ENCODE results near the gene MMD2. TPM values are rescaled to one million over a fixed set of nuclear protein-coding genes. Genes with fewer than 3 reads are reported as not detected.
"Not testable (repeated sequence)": the region's sequence is repeated elsewhere in the genome, so short reads cannot be mapped to it uniquely, and the experiment has no call there.

The MMD2 gene, protein sequence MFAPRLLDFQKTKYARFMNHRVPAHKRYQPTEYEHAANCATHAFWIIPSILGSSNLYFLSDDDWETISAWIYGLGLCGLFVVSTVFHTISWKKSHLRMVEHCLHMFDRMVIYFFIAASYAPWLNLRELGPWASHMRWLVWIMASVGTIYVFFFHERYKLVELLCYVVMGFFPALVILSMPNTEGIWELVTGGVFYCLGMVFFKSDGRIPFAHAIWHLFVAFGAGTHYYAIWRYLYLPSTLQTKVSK
- total RNA-seq: not detected
- long read RNA-seq: 0 reads

DNA sequence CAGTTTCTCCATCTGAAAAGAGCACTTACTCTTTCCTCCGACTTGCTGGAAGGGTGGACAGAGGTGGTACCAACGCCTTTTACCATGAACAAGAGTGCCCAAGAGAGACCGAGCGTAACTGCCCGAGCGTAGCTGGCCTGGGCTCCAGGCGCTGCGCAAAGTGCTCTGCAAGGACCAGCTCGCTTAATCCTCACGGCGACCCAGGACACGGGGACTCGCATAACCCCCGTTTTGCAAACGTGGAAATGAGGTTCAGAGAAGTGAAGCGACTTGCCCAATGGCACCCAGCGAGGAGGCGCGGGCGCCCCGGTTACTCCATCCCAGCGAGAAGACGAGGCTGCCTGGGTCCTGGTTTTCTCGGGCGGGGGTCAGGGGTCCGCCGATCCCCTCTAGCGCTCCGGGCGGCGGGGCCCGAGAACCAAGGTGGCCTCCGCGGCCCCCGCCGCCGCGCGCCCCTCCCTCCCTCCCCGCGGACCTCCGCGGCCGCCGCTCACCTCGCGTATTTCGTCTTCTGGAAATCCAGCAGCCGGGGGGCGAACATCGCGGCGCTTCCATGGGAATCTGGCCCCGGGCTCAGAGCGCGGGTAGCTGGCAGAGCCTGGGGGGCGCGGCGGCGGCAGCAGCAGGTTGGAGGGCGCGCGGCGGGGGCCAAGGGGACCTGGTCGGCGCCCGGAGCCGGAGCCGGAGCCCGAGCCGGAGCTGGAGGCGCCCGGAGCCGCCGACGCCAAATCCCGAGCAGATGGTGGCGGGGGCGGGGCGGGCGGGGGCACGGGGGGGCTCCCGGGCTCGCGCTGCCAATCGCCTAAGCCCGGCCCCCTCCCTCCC is at the start of gene MMD2:
Gene MMD2 (minus strand): TSS at position 711 of the 825 bp plus-strand sequence. CDS start 170 bp downstream, at position 541.
- DNase-seq (no peak), ATAC-seq (ENCODE audit: poor library complexity) (no peak)
- intact Hi-C loops (cut with DNase I): no loop called here

DNA sequence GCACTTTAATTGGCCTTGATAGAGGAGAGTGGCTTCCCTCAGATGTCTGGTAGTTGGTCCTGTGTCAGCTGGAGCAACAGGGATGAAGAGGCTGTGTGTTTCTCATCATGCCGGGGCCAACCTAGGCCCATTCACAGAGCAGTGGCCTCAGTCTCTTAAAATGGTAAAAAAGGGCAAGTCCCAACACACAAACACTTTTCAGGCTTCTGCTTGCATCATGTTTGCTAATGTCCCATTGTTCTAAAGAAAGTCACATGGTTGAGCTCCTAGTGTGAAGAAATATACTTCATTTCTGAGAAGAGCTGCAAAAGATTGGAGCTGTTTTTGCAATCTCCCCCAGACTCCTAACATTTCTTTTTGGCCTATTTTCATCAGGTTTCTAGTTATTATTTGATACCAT is 46.1 kb upstream of the MMD2 start:
- intact Hi-C loops (cut with DNase I): no loop called here

DNA sequence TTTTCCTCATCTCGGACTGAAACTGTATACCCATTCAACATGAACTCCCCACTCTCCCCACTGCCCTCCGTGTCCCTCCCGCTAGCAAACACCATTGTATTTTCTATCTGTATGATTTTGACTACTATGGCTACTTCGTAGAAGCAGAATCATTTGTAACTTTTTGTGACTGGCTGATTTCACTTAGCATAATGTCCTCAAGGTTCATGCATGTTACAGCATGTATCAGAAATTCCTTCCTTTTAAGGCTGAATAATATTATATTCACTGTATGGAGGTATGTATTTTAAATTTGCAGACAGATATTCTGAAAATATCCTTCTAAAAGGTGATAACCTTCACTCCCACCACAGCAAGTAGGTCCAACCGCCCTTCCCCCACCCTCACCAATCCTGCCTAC is 42.9 kb upstream of the MMD2 start:
- intact Hi-C loops (cut with DNase I): no loop called here
- DNase-seq (no peak), ATAC-seq (ENCODE audit: poor library complexity) (no peak)

More for the DNA sequence above, 46.1 kb upstream of the MMD2 start:
- ATAC-seq (ENCODE audit: poor library complexity): no peak
- DNase-seq: no peak

DNA sequence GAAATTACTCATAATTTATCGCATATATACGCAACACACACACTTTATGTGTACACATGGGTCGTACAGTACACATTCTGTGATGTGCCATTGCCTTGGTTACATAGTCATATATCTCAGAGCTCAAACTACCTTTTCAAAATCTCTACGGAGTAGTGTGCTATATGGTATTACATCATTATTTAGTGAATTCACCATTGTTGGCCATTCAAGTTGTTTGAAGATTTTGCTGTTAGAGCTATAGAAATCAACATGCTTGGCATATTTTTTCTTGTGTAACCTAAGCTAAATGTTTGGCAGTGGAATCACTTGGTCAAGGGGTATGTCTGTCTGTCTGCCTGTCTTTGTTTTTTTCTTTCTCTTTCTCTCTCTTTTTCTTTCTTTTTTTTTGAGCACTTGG is 42.0 kb upstream of the MMD2 start:
- ATAC-seq (ENCODE audit: poor library complexity): no peak
- intact Hi-C loops (cut with DNase I): no loop called here

DNA sequence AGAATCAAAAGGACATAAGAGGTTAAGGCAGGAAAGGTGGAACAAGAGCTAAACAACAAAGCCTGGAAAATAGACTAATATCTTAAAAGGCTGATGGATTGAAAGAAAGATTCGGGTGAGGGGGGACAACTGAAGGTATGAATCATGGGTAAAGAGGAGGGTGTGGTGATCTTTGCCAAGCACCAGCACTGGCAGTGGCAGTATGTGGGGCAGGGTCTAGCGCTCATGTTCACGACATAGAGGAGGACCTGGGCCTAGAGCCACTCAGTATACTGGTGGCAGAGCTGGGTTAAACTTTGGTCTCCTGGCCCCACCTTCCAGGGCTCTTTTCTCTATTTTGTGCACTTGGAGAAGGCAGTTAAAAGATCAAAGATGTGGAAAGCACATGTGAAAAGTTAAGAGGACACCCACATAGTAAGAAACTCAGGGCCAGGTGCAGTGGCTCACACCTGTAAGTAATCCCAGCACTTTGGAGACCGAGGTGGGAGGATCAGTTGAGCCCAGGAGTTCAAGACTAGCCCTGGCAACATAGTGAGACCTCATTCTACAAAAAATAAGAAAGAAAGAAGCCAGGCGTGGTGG is 40.5 kb upstream of the MMD2 start:
- intact Hi-C loops (cut with DNase I): no loop called here
- DNase-seq: no peak
- ATAC-seq (ENCODE audit: poor library complexity): no peak

More for the DNA sequence above, 42.0 kb upstream of the MMD2 start:
- no peak for DNase-seq

DNA sequence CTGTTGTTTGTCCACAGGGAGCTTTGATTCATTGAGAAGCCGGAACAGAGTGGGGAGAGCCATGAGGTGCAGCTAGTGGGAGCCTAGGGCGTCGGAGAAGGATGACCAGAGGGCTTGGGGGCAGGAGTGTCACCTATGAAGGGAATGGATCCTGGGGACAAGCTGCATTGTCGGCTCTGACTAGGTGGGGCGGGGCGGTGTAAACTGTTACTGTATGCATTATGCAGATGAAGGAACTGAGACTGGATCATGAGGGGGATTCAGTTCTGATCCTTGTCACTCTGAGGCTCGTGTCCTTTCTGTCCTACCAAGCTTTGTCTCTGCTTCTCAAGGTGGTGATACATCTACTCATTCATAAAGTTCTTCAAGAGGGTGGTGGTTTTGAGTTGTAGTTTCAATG is 39.9 kb upstream of the MMD2 start:
- intact Hi-C loops (cut with DNase I): no loop called here
- no peak for ATAC-seq (ENCODE audit: poor library complexity)
- no peak for DNase-seq

DNA sequence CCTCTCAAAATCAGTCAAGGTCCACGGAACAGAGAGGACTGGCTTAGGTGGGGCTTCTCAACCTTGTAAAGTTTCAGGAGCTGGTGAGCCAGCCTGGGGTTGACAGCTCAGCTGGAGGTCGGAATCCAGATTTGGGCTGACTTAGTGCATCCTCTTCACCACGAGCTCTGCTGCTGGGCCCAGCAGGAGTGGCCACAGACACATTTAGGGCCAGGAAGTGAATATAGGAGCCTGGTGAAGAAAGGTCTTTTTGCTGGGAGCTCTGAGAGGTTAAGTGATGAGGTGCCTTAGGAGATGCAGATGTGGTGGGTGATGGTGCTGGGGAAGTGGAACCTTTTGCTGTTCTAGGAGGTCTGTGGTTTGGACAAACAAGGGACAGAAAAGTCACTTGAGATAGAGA is 39.3 kb upstream of the MMD2 start:
- ATAC-seq (ENCODE audit: poor library complexity): no peak
- intact Hi-C loops (cut with DNase I): no loop called here
- DNase-seq: no peak

DNA sequence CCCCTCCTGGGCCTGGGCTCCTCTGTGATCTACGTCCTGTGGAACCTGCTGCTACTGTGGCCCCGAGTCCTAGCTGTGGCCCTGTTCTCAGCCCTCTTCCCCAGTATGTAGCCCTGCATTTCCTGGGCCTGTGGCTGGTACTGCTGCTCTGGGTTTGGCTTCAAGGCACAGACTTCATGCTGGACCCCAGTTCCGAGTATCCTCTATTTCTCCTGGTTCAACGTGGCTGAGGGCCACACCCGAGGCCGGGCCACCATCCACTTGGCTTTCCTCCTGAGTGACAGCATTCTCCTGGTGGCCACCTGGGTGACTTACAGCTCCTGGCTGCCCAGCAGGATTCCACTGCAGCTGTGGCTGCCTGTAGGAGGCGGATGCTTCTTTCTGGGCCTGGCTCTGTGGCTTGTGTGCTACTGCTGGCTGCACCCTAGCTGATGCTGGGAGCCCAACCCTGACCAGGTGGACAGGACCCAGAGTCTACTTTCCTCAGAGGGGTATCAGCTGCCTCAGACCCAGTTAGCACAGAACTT is 37.8 kb upstream of the MMD2 start:
- DNase-seq (no peak), ATAC-seq (ENCODE audit: poor library complexity) (no peak)
- intact Hi-C loops (cut with DNase I): no loop called here

DNA sequence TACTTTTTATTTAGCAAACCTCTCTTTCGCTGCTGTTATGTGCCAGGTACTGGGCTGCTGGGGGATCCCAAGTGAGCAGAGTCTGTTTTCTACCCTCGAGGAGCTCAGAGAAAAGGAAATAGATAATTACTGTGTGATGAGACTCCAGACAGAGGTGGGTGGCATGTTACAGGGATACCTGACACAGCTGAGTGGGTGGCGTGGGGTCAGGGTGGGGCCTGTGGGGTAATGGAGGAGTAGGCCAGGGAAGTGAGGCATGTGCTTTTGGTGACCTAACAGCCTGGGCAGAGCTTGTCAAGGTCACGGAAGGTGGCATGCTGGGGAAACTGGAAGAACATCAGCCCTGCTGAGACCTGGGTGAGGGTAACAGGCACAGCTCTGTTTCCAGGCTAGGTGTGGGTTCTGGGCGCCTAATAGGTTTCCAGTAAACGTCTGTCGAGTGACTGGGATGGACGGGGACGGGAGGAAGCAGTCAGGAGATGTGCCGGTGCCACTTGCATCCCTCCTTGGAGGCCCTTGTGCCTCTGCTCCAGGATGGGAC is 36.5 kb upstream of the MMD2 start:
- intact Hi-C loops (cut with DNase I): no loop called here
- ATAC-seq (ENCODE audit: poor library complexity) (no peak), DNase-seq (no peak)

DNA sequence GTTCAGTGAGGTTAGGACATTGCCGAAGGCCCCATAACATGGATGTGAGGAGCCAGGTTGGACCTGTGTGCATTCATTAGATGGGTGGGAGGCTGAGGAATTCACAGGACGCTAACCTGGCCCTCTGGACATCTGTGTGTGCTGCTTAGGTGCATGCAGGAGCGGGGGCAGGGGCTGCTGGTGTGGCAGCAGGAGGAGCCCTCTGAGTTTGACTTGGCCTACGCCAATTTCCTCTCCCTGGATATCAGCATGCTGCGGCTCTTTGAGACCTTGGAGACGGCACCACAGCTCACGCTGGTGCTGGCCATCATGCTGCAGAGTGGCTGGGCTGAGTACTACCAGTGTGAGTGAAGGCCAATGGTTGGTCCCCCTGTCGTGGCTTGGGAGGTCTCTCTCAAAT is 34.5 kb upstream of the MMD2 start:
- ATAC-seq (ENCODE audit: poor library complexity) (no peak), DNase-seq (no peak)
- intact Hi-C loops (cut with DNase I): no loop called here

DNA sequence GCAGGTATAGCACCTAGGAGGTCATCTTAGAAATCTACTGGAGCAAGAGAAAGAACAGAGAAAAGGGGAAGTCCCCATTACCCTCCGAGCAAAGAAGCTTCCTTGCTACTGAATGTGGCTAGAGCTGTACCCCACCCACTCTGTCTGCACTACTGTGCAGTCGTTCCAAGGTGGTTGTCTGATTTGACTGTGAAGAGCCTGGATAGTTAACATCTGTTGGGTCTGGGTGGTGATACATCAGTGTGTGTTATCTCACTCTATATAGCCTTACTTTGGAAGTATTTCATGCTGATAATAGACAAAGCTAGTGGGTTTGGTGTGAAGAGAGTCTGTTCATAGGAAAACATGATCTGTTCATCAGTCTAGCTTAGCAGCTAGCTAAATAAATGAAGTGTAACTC is 23.8 kb upstream of the MMD2 start:
- intact Hi-C loops (cut with DNase I); DNase-seq; ATAC-seq (ENCODE audit: poor library complexity): not testable (repeated sequence)

DNA sequence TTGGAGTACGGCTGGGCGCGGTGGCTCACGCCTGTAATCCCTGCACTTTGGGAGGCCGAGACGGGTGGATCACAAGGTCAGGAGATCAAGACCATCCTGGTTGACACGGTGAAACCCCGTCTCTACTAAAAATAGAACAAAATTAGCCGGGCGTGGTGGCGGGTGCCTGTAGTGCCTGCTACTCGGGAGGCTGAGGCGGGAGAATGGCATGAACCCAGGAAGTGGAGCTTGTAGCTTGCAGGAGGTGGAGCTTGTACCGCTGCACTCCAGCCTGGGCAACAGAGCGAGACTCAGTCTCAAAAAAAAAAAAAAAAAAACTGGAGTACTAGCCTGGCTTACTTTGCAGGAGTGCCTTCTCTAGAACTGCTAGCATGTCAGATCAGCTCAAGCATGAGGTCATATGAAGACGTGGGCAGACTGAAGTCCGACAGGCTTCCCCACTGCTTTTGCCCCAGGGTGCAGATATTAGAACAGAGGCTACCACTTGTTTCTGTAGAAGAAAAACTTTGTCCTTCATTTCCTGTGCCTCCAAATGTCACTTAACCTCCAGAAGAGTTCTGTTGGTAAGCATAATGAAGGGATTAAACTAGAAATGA is 22.4 kb upstream of the MMD2 start:
- intact Hi-C loops (cut with DNase I); DNase-seq; ATAC-seq (ENCODE audit: poor library complexity): not testable (repeated sequence)

DNA sequence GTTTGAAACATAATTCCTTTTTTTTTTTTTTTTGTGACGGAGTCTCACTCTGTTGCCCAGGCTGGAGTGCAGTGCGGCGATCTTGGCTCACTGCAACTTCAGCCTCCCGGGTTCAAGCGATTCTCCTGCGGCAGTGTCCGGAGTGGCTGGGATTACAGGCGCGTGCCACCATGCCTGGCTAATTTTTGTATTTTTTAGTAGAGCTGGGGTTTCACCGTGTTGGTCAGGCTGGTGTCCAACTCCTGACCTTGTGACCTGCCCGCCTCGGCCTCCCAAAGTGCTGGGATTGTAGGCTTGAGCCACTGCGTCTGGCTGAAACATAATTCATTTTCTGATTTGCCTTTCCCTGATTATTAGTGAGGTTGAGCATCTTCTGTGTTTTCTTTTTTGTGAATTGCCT is 16.6 kb upstream of the MMD2 start:
- intact Hi-C loops (cut with DNase I): loop anchor here (10.0 kb wide), 1 partner anchor 341 kb away; no protein-coding TSS in a partner anchor
- not testable (repeated sequence) for DNase-seq; ATAC-seq (ENCODE audit: poor library complexity)

DNA sequence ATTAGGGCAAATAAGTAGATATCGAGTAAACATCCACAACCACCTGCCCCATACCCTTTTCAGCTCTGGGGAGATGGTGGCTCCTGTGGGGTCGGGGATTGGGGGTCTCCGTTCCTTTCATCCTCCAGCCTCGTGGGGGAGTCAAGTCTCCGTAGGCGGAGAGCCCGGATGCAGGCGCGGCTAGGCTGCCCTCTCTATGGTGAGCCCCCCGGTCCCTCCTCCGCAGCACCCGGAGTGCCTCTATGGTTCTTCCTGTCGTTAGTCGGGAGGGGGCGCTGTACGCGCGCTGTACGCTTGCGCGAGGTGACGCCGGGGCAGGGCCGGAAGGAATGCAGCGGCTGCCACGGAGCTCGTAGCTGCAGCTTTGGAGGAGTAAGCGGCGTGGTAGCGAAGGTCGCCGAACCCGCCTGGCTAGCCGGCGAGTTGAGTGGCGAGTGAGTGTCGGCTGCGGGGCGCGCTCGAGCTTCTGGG is 14.8 kb upstream of the MMD2 start:
- intact Hi-C loops (cut with DNase I): loop anchor here (10.0 kb wide), 1 partner anchor 339 kb away; no protein-coding TSS in a partner anchor
- peak; percentile 99 for ATAC-seq (ENCODE audit: poor library complexity)
- peak; percentile 93 for DNase-seq

DNA sequence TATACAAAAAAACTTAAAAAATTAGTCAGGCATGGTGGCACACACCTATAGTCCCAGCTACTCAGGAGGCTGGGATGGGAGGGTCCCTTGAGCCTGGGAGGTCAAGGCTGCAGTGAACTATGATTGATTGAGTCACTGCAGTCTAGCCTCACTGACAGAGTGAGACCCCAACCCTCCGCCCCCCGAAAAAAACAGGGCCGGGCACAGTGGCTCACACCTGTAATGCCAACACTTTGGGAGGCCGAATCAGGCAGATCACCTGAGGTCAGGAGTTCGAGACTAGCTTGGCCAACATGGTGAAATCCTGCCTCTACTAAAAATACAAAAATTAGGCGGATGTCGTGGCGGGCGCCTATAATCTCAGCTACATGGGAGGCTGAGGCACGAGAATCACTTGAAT is 13.5 kb upstream of the MMD2 start:
- not testable (repeated sequence) for ATAC-seq (ENCODE audit: poor library complexity); DNase-seq
- intact Hi-C loops (cut with DNase I): loop anchor here (10.0 kb wide), 1 partner anchor 338 kb away; no protein-coding TSS in a partner anchor

DNA sequence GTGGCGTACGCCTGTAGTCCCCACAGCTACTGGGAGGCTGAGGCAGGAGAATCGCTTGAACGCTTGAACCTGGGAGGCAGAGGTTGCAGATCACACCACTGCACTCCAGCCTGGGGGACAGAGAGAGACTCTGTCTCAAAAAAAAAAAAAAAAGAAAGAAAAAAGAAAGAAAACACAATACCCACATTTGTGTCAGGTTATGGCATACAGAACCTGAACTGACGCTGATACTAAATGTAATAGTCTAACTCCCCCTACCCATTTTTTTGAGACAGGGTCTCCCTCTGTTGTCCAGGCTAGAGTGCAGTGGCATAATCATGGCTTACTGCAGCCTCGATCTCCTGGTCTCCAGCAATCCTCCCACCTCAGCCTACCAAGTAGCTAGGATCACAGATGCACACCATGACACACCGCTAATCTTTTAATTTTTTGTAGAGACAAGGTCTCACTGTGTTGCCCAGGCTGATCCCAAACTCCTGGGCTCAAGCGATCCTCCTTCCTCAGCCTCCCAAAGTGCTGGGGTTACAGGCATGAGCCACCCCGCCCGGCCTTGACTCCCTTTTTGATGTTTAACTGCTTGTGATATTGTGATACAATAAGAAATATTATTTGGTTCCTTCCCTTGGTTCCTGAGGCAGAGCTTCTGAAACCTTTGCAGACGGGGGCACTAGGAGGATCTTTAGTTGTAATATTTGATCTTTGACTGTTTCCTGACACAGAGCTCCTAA is 6.5 kb upstream of the MMD2 start:
- ATAC-seq (ENCODE audit: poor library complexity) (no peak), DNase-seq (no peak)
- intact Hi-C loops (cut with DNase I): no loop called here

DNA sequence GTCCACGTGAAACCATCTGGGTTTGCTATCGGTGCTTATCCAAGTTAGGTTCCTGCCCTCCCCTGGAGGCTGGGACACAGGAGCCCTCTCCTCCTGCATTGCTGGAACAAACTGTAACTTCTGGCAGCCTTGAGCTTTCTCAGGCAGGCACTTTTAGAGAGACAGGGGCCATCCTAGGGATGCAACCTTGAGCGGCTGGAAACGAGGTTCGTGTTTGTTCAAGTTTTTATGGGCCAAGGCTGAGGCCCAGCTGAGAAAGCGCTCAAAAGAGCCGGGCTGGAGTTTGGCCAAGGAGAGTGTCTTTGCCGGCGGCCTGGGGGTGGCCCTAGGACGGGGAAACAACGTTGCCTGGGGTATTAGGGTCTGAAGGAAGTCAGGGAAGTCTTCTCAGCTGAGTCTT is 5.5 kb upstream of the MMD2 start:
- DNase-seq (no peak), ATAC-seq (ENCODE audit: poor library complexity) (no peak)
- intact Hi-C loops (cut with DNase I): no loop called here

All from Right ventricle myocardium superior (tissue), 1 donor.